Keratinocyte (primary cell): ENCODE measurements around the gene GINS1.

Source experiments
- CTCF ChIP-seq, 3 experiments: IDR thresholded peaks in 1 of 3; conservative IDR thresholded peaks in 1 of 3; optimal IDR thresholded peaks in 1 of 3; 2 replicates in 2 of 3; 3 replicates in 1 of 3; pipeline versions ENCODE3 to v1.5.1; 2011; ENCODE audit warnings: low read length in 3 of 3, mild to moderate bottlenecking in 3 of 3, moderate library complexity in 2 of 3, control low read depth in 1 of 3, inconsistent platforms in 1 of 3; ENCODE audit not compliant: insufficient read depth in 2 of 3; ENCODE audit errors: extremely low read depth in 1 of 3
- EZH2 ChIP-seq: IDR thresholded peaks from one replicate; pipeline ENCODE4 v1.6.1; 2012; ENCODE audit warnings: inconsistent platforms, mild to moderate bottlenecking, low read length, moderate library complexity

GRCh38 chr20:25402583-25402982, 4.9 kb upstream of the GINS1 start:
- no peak for TF ChIP-seq CTCF (optimal IDR thresholded peaks at IDR 0.05 in 1 of 3, IDR thresholded peaks at IDR 0.05 in 1 of 3, conservative IDR thresholded peaks at IDR 0.05 in 1 of 3; ENCODE audit: extremely low read depth in 1 of 3, insufficient read depth in 2 of 3, low read length in 3 of 3)
- no peak for TF ChIP-seq EZH2
